Thoracic aorta (tissue), 2 donors: ENCODE results near the gene OPA1. TPM values are rescaled to one million over a fixed set of nuclear protein-coding genes. Genes with fewer than 3 reads are reported as not detected.
A peak's percentile ranks its signal among the peaks of the same experiment; 100 is the strongest.

Source experiments
- ATAC-seq: fragments of 150-250 bp; one replicate; pipeline ENCODE4 v1.8.0; 2017; ENCODE audit warnings: low read depth; ENCODE audit not compliant: insufficient number of reproducible peaks, low FRiP score
- DNase-seq: peaks from one replicate; pipeline ENCODE4 v3.0.0-alpha.2; 2020; ENCODE audit warnings: low spot score
- H3K27ac ChIP-seq, 2 donors: fragments of 200-600 bp; sonication (generic); 1 replicate in 1 of 2; 2 replicates in 1 of 2; pipeline ENCODE4 v1.5.1; 2016; ENCODE audit warnings: mild to moderate bottlenecking in 2 of 2, moderate library complexity in 2 of 2
- H3K27me3 ChIP-seq: fragments of 200-600 bp; sonication (generic); replicated peaks from 2 replicates; pipeline ENCODE4 v1.6.0; 2016; ENCODE audit warnings: mild to moderate bottlenecking; ENCODE audit not compliant: insufficient read depth
- H3K36me3 ChIP-seq: fragments of 200-600 bp; sonication (generic); one replicate; pipeline ENCODE4 v1.5.1; 2016
- H3K4me1 ChIP-seq, 2 donors: fragments of 200-600 bp; sonication (generic); 1 replicate in 1 of 2; 2 replicates in 1 of 2; pipeline versions ENCODE4 v1.5.1 to v1.6.0; 2016; ENCODE audit warnings: low read depth in 2 of 2, mild to moderate bottlenecking in 1 of 2; ENCODE audit not compliant: control insufficient read depth in 1 of 2
- H3K4me3 ChIP-seq: fragments of 200-600 bp; sonication (generic); 2 replicates; pipeline ENCODE4 v1.5.1; 2016; ENCODE audit warnings: mild to moderate bottlenecking
- H3K9me3 ChIP-seq: fragments of 200-600 bp; sonication (generic); 2 replicates; pipeline ENCODE4 v1.5.1; 2016
- CTCF ChIP-seq: fragments of 200-600 bp; sonication (generic); IDR thresholded peaks from one replicate; pipeline ENCODE4 v1.5.1; 2019; ENCODE audit warnings: antibody characterized with exemption
- total RNA-seq, 2 donors: library from RNA; depleted of rRNA; stranded (reverse); fragments of >200 nt; gene quantifications; one replicate each; pipeline versions ENCODE4 v1.1.0 to v1.2.3, GENCODE V29; 2016

OPA1 gene
- total RNA-seq, 2 donors from 2014 or later = 34.0 to 43.8 TPM

DNA sequence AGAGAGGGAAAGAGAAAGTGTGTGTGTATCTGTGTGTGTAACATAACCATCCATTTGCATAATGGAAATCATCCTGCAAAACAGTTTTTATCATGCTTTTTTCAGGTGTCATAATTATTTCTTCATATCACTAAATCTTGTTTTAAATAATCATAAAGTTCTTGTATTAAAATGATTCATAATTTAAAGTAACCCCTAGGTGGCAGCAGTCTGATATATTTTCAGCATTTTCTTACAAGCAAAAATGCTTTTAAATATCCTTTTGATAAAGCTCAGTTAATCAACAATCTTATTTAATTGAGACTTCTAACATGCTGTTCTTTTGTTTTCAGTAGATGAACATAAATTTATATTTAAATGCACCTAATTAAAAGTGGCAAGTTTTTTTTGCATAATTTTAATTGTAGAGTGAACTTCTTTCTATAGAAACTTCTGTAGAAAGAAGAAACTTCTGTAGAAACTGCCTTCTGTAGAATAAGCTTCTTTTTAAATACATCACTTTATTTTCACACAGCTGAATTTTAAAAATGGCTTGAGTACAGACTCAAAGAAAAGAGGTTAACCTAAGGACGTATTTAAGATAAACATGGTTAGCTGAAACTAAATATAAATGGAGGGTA, 72.5 kb downstream of the OPA1 start:
- Histone ChIP-seq H3K36me3 (peaks cover 28% of the 10 kb centered on the region), H3K27ac (no peak overlapping the region), H3K4me3 (no peak overlapping the region), H3K9me3 (no peaks in the 10 kb centered on the region), H3K4me1 (no peaks in the 10 kb centered on the region), H3K27me3 (no peaks in the 10 kb centered on the region)
- no peak for ATAC-seq
- TF ChIP-seq CTCF = peak; percentile 52
- DNase-seq = no peak

- H3K27ac ChIP-seq = no peak overlapping the region
- peaks cover 14% of the 10 kb centered on the region for H3K36me3 ChIP-seq
- no peak overlapping the region for H3K4me3 ChIP-seq
- no peaks in the 10 kb centered on the region for H3K27me3 ChIP-seq
- DNase-seq (no peak), ATAC-seq (no peak)
- no peaks in the 10 kb centered on the region for H3K4me1 ChIP-seq
- H3K9me3 ChIP-seq = no peaks in the 10 kb centered on the region
- TF ChIP-seq CTCF = no peak
Observed at GRCh38 chr3:193673845-193674244, 80.8 kb downstream of the OPA1 start.

- Histone ChIP-seq H3K36me3 (peaks cover 14% of the 10 kb centered on the region), H3K27me3 (no peaks in the 10 kb centered on the region), H3K4me1 (peaks cover 0 to under 1% of the 10 kb centered on the region in 2 donors), H3K27ac (no peak overlapping the region), H3K9me3 (no peaks in the 10 kb centered on the region), H3K4me3 (no peak overlapping the region)
- no peak for ATAC-seq
- DNase-seq = no peak
- no peak for TF ChIP-seq CTCF
Observed at GRCh38 chr3:193674714-193675113, 81.7 kb downstream of the OPA1 start.

DNA sequence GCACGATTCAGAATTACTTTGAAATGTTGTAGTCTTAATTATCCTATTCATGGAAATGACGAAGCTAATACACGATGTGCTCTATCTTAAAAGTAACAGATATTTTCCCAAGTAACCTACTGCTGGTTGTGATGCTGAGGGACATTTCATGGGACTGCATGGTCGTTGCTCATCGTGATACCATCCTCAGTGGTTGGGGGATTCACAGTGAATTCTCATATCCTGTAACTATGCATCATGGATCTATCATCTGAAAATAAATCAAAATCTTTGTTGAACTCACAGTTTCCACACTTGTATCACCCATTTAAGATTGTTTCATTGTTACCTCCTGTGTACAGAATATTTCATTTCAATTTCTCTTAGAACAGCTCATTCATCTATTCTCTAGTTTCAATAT, 84.7 kb downstream of the OPA1 start:
- H3K4me3 ChIP-seq = no peak overlapping the region
- ATAC-seq (no peak), DNase-seq (no peak)
- H3K27me3 ChIP-seq = no peaks in the 10 kb centered on the region
- no peak overlapping the region for H3K27ac ChIP-seq
- peaks cover 4% of the 10 kb centered on the region for H3K36me3 ChIP-seq
- no peak for TF ChIP-seq CTCF
- H3K9me3 ChIP-seq = no peaks in the 10 kb centered on the region
- peaks cover 6 to 19% of the 10 kb centered on the region in 2 donors for H3K4me1 ChIP-seq

DNA sequence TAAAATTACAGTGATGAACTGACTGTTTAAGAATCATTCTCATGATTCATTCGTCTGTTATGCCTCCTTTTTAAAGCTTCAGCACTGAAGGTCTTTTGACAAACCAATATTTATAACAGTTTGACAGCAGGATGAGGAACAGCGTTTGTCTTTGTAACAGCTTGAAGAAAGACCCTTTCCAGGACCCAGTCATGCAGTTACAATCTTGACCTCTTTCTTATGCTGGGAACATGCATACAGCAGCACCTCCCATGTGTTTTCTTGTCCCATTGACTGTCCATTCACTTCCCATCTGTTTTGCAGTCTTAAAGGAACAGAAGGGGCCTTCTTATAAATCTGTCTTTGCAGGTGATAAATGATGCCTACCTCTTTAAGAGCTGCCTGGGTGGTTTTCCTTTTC, 87.2 kb downstream of the OPA1 start:
- no peak for TF ChIP-seq CTCF
- Histone ChIP-seq H3K27ac (peak overlapping the region in 1 of 2 donors; percentile 5), H3K9me3 (no peaks in the 10 kb centered on the region), H3K27me3 (no peaks in the 10 kb centered on the region), H3K4me3 (no peak overlapping the region), H3K36me3 (peaks cover 4% of the 10 kb centered on the region), H3K4me1 (peaks cover 6 to 19% of the 10 kb centered on the region in 2 donors)
- DNase-seq (no peak), ATAC-seq (no peak)
